GM19240 (cell line): ENCODE results near the gene CD2.
A peak's percentile ranks its signal among the peaks of the same experiment; 100 is the strongest.
"Not testable (repeated sequence)": the region's sequence is repeated elsewhere in the genome, so short reads cannot be mapped to it uniquely, and the experiment has no call there.

Experiments used
- DNase-seq: peaks from one replicate; pipeline ENCODE4 v3.0.0; 2011; ENCODE audit warnings: low spot score; ENCODE audit not compliant: insufficient read length

Gene CD2

GRCh38 chr1:116731439-116731838 is 22.8 kb upstream of the CD2 start:
- no peak for DNase-seq

- DNase-seq: no peak
These were observed 21.5 kb upstream of the CD2 start for GRCh38 chr1:116732726-116733125.

- no peak for DNase-seq
These were observed 20.5 kb upstream of the CD2 start for GRCh38 chr1:116733476-116734365.

- DNase-seq: no peak
These were observed 19.0 kb upstream of the CD2 start for GRCh38 chr1:116735246-116735645.

- peak; percentile 57 for DNase-seq
These were observed 17.0 kb upstream of the CD2 start for GRCh38 chr1:116737020-116737854.

GRCh38 chr1:116737855-116738321 is 16.3 kb upstream of the CD2 start:
- DNase-seq: no peak

- DNase-seq: peak; percentile 53
These were observed 15.4 kb upstream of the CD2 start for GRCh38 chr1:116738673-116739370.

- no peak for DNase-seq
These were observed 14.7 kb upstream of the CD2 start for GRCh38 chr1:116739371-116740012.

GRCh38 chr1:116740296-116740695 is 13.9 kb upstream of the CD2 start:
- DNase-seq: no peak

GRCh38 chr1:116740746-116741145 is 13.5 kb upstream of the CD2 start:
- DNase-seq: no peak

GRCh38 chr1:116741836-116742565 is 12.2 kb upstream of the CD2 start:
- DNase-seq: no peak

GRCh38 chr1:116743535-116743934 is 10.7 kb upstream of the CD2 start:
- no peak for DNase-seq

- no peak for DNase-seq
These were observed 6.0 kb upstream of the CD2 start for GRCh38 chr1:116748272-116748671.

- no peak for DNase-seq
These were observed 3.1 kb upstream of the CD2 start for GRCh38 chr1:116751146-116751545.

GRCh38 chr1:116751621-116752020 is 2.6 kb upstream of the CD2 start:
- DNase-seq: no peak

GRCh38 chr1:116753312-116753711 is 918 bp upstream of the CD2 start:
- no peak for DNase-seq

- no peak for DNase-seq
These were observed 836 bp downstream of the CD2 start for GRCh38 chr1:116755066-116755465.

- DNase-seq: no peak
These were observed 1.5 kb downstream of the CD2 start for GRCh38 chr1:116755681-116756080.

GRCh38 chr1:116756092-116756491 is 1.9 kb downstream of the CD2 start:
- not testable (repeated sequence) for DNase-seq

GRCh38 chr1:116758456-116758815 is 4.2 kb downstream of the CD2 start:
- not testable (repeated sequence) for DNase-seq

GRCh38 chr1:116759636-116760035 is 5.4 kb downstream of the CD2 start:
- no peak for DNase-seq
